HepG2 (cell line): Measurements from ENCODE around the gene OPA3. TPM values are rescaled to one million over a fixed set of nuclear protein-coding genes. Genes with fewer than 3 reads are reported as not detected.
A peak's percentile ranks its signal among the peaks of the same experiment; 100 is the strongest.

Experiments used
- CCDC6 ChIP-seq: sonication (generic); formaldehyde crosslinking; IDR thresholded peaks from 2 replicates; pipeline ENCODE4 v1.8.1; 2022; ENCODE audit warnings: mild to moderate bottlenecking, missing genetic modification reagents, moderate library complexity
- CHCHD3 ChIP-seq: sonication (generic); formaldehyde crosslinking; IDR thresholded peaks from 2 replicates; pipeline ENCODE4 v1.8.0; 2022; ENCODE audit warnings: mild to moderate bottlenecking, missing genetic modification reagents, moderate library complexity
- DZIP1 ChIP-seq: sonication (generic); formaldehyde crosslinking; IDR thresholded peaks from 2 replicates; pipeline ENCODE4 v1.5.0; 2020; ENCODE audit warnings: mild to moderate bottlenecking, missing genetic modification reagents
- HOXA5 ChIP-seq: sonication (generic); formaldehyde crosslinking; IDR thresholded peaks from 2 replicates; pipeline ENCODE4 v1.4.0; 2020; ENCODE audit warnings: missing genetic modification reagents
- KLF13 ChIP-seq: sonication (generic); formaldehyde crosslinking; IDR thresholded peaks from 2 replicates; pipeline ENCODE4 v1.4.0; 2020; ENCODE audit warnings: mild to moderate bottlenecking, missing genetic modification reagents
- KLF15 ChIP-seq: sonication (generic); formaldehyde crosslinking; IDR thresholded peaks from 2 replicates; pipeline ENCODE4 v1.8.1; 2023; ENCODE audit warnings: borderline replicate concordance, mild to moderate bottlenecking, inconsistent platforms, missing genetic modification reagents, mixed read lengths
- MZF1 ChIP-seq: sonication (generic); formaldehyde crosslinking; IDR thresholded peaks from 2 replicates; pipeline ENCODE4 v1.8.1; 2023; ENCODE audit warnings: mild to moderate bottlenecking, missing genetic modification reagents, borderline replicate concordance
- NR2F1 ChIP-seq, 2 experiments: fragments of 450-650 bp in 1 of 2; formaldehyde crosslinking in 1 of 2; IDR thresholded peaks; 2 replicates each; pipeline versions ENCODE4 v1.5.0 to v1.6.1; 2016 to 2020; ENCODE audit warnings: mild to moderate bottlenecking in 1 of 2, missing compliant biosample characterization in 1 of 2, missing genetic modification reagents in 1 of 2, moderate library complexity in 1 of 2
- SALL2 ChIP-seq: sonication (generic); formaldehyde crosslinking; IDR thresholded peaks from 2 replicates; pipeline ENCODE4 v1.8.1; 2023; ENCODE audit warnings: mild to moderate bottlenecking, missing genetic modification reagents, inconsistent platforms
- TAF15 ChIP-seq: fragments of 200-400 bp; formaldehyde crosslinking; IDR thresholded peaks from one replicate; pipeline ENCODE4 v1.6.1; 2018; ENCODE audit warnings: mild to moderate bottlenecking, low read depth, low read length; ENCODE audit not compliant: poor library complexity, severe bottlenecking
- ZBTB34 ChIP-seq: sonication (generic); formaldehyde crosslinking; IDR thresholded peaks from 2 replicates; pipeline ENCODE4 v1.8.0; 2022; ENCODE audit warnings: mild to moderate bottlenecking, missing genetic modification reagents
- ZBTB39 ChIP-seq: sonication (generic); formaldehyde crosslinking; IDR thresholded peaks from 2 replicates; pipeline ENCODE4 v1.5.0; 2020; ENCODE audit warnings: missing genetic modification reagents
- ZNF121 ChIP-seq: sonication (generic); formaldehyde crosslinking; IDR thresholded peaks from 2 replicates; pipeline ENCODE4 v1.5.0; 2020; ENCODE audit warnings: mild to moderate bottlenecking, missing genetic modification reagents
- polyA plus RNA-seq, 8 experiments: library from polyadenylated mRNA; depleted of rRNA in 3 of 8; stranded (reverse) in 7 of 8; unstranded in 1 of 8; fragments of >200 nt; fragmentation: Illumina TruSeq in 4 of 8; extraction: Trizol in 4 of 8; gene quantifications; 2 replicates each; pipeline versions ENCODE4 v1.2.1 to v1.2.3, GENCODE V29; 2011 to 2016; ENCODE audit warnings: low read depth in 4 of 8, missing spikeins in 1 of 8, mixed read lengths in 1 of 8; ENCODE audit not compliant: insufficient read depth in 1 of 8
- total RNA-seq, 5 experiments: library from RNA; depleted of rRNA; stranded (reverse); fragments of >200 nt; fragmentation: Illumina TruSeq; extraction: Trizol; gene quantifications; 2 replicates each; pipeline ENCODE4 v1.2.3, GENCODE V29; 2016; ENCODE audit warnings: low read depth in 1 of 5
- TF ChIP-seq, protein P1 (sequence below): IDR thresholded peaks from 2 replicates; pipeline ENCODE4 v1.6.1; 2016; ENCODE audit warnings: mild to moderate bottlenecking, missing biosample characterization, missing genetic modification reagents
- TF ChIP-seq, protein P2 (sequence below): sonication (generic); formaldehyde crosslinking; IDR thresholded peaks from 2 replicates; pipeline ENCODE4 v1.5.0; 2020; ENCODE audit warnings: mild to moderate bottlenecking, missing genetic modification reagents, borderline replicate concordance

The OPA3 gene
- total and polyA plus RNA-seq, 2 of the 13 experiments (the other 11 are each of a cell fraction or from before 2014, with no cell fraction given), result 8.3 to 17.7 TPM

DNA sequence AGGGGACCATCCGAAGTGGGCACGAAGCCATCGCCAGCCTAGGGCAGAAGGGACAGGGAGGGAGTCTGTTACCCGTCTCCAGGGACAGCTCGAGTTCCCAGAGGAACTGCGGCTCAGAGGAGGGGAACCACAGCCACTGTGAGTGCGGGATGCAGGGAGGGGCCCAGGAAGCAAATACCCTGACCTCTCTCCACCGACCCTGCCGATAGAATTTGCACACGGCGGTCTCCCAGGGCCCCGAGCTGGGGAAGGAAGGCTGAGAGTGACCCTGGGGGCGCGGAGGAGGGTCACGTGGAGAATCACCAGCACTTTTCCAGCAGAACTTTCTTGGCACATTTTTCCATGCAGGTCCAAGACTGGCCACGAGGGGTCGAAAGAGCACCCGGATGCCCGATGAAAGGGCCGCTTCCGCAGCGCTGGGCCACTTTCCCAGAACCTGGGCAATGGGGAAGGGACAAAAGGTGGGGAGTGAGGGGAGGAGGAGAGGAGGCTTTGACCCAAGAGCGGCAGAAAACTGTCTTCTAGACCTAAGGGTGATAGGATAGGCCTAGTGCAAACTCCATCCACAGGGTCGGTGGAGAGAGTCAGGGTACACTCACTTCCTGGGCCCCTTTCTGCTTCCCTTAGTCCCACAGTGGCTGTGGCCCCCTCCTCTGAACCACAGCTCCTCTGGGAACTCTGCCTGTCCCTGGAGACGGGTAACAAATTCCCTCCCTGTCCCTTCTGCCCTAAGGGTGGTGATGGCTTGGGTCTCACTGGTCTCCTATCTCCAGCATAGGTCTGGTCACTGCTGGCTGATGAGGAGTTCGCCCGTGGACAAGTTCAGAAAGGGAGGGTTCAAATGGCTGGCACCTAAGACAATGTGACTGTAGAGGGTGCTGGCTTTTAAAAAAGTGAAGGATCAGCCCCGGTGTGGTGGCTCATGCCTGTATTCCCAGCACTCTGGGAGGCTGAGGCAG is 22.7 kb upstream of the OPA3 start (continued):
- no peak for TF ChIP-seq KLF15 (CRISPR knock-in tag)
- TF ChIP-seq SALL2, result no peak
- 0 out of 2 replicates have a peak, but pooled peaks have one; percentile 35 for TF ChIP-seq ZBTB34 (CRISPR knock-in tag)
- no peak for TF ChIP-seq ZNF121 (CRISPR knock-in tag)
- 0 out of 2 replicates have a peak, but pooled peaks have one; percentile 31 for TF ChIP-seq HOXA5
- no peak for TF ChIP-seq TAF15
- TF ChIP-seq ZBTB39 (CRISPR knock-in tag), result no peak
- TF ChIP-seq KLF13 (CRISPR knock-in tag), result 0 out of 2 replicates have a peak, but pooled peaks have one; percentile 74
- no peak for TF ChIP-seq MZF1 (CRISPR knock-in tag)
- TF ChIP-seq NR2F1 (CRISPR knock-in tag; IDR thresholded peaks at IDR 0.05), result no peak
- TF ChIP-seq CCDC6 (CRISPR knock-in tag), result no peak
- TF ChIP-seq, protein P1, sequence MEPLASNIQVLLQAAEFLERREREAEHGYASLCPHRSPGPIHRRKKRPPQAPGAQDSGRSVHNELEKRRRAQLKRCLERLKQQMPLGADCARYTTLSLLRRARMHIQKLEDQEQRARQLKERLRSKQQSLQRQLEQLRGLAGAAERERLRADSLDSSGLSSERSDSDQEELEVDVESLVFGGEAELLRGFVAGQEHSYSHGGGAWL (CRISPR knock-in tag), result no peak
- TF ChIP-seq, protein P2, sequence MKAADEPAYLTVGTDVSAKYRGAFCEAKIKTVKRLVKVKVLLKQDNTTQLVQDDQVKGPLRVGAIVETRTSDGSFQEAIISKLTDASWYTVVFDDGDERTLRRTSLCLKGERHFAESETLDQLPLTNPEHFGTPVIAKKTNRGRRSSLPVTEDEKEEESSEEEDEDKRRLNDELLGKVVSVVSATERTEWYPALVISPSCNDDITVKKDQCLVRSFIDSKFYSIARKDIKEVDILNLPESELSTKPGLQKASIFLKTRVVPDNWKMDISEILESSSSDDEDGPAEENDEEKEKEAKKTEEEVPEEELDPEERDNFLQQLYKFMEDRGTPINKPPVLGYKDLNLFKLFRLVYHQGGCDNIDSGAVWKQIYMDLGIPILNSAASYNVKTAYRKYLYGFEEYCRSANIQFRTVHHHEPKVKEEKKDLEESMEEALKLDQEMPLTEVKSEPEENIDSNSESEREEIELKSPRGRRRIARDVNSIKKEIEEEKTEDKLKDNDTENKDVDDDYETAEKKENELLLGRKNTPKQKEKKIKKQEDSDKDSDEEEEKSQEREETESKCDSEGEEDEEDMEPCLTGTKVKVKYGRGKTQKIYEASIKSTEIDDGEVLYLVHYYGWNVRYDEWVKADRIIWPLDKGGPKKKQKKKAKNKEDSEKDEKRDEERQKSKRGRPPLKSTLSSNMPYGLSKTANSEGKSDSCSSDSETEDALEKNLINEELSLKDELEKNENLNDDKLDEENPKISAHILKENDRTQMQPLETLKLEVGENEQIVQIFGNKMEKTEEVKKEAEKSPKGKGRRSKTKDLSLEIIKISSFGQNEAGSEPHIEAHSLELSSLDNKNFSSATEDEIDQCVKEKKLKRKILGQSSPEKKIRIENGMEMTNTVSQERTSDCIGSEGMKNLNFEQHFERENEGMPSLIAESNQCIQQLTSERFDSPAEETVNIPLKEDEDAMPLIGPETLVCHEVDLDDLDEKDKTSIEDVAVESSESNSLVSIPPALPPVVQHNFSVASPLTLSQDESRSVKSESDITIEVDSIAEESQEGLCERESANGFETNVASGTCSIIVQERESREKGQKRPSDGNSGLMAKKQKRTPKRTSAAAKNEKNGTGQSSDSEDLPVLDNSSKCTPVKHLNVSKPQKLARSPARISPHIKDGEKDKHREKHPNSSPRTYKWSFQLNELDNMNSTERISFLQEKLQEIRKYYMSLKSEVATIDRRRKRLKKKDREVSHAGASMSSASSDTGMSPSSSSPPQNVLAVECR (CRISPR knock-in tag), result no peak; the same call in 1 of the 2 replicates
- no peak for TF ChIP-seq CHCHD3
- TF ChIP-seq DZIP1, result no peak
